GM23338 (cell line): ENCODE measurements around the gene ZNF562. TPM values are rescaled to one million over a fixed set of nuclear protein-coding genes. Genes with fewer than 3 reads are reported as not detected.
"Not testable (repeated sequence)": the region's sequence is repeated elsewhere in the genome, so short reads cannot be mapped to it uniquely, and the experiment has no call there.

ENCODE experiments used
- ATAC-seq: fragments of 200-7000 bp; cut with Tn5 transposase; 3 replicates; pipeline ENCODE4 v1.9.1; 2020
- DNase-seq: peaks from one replicate; pipeline ENCODE4 v3.0.0-alpha.2; 2015; ENCODE audit warnings: low spot score
- H2AFZ ChIP-seq: fragments of 200-600 bp; sonication (generic); 2 replicates; pipeline ENCODE4 v1.8.0; 2016; ENCODE audit warnings: antibody characterized with exemption, mild to moderate bottlenecking, moderate library complexity
- H3F3A ChIP-seq: fragments of 200-600 bp; sonication (generic); replicated peaks from 2 replicates; pipeline ENCODE4 v1.8.0; 2017; ENCODE audit warnings: antibody characterized with exemption, mixed run types, low read depth
- H3K27ac ChIP-seq: fragments of 200-600 bp; sonication (generic); 2 replicates; pipeline ENCODE4 v1.6.1; 2016; ENCODE audit warnings: low read depth
- H3K27me3 ChIP-seq: fragments of 200-600 bp; sonication (generic); 2 replicates; pipeline ENCODE4 v1.8.0; 2016; ENCODE audit warnings: mild to moderate bottlenecking, mixed run types, moderate library complexity; ENCODE audit not compliant: insufficient read depth
- H3K36me3 ChIP-seq: fragments of 200-600 bp; sonication (generic); 2 replicates; pipeline ENCODE4 v1.8.0; 2016; ENCODE audit warnings: mild to moderate bottlenecking; ENCODE audit not compliant: insufficient read depth
- H3K4me1 ChIP-seq: fragments of 200-600 bp; sonication (generic); 2 replicates; pipeline ENCODE4 v1.8.0; 2016; ENCODE audit warnings: mild to moderate bottlenecking, moderate library complexity; ENCODE audit not compliant: insufficient read depth
- H3K4me2 ChIP-seq: fragments of 200-600 bp; sonication (generic); 2 replicates; pipeline ENCODE4 v1.7.1; 2017; ENCODE audit warnings: mixed run types
- H3K4me3 ChIP-seq: fragments of 200-600 bp; sonication (generic); 2 replicates; pipeline ENCODE4 v1.6.1; 2016; ENCODE audit warnings: mixed run types
- H3K79me2 ChIP-seq: fragments of 200-600 bp; sonication (generic); replicated peaks from 2 replicates; pipeline ENCODE4 v1.8.0; 2017; ENCODE audit warnings: mild to moderate bottlenecking; ENCODE audit not compliant: insufficient read depth
- H3K9me2 ChIP-seq: fragments of 200-600 bp; sonication (generic); 2 replicates; pipeline ENCODE4 v1.8.0; 2017; ENCODE audit not compliant: insufficient read depth
- H4K20me1 ChIP-seq: fragments of 200-600 bp; sonication (generic); replicated peaks from 2 replicates; pipeline ENCODE4 v1.8.0; 2017; ENCODE audit warnings: mild to moderate bottlenecking; ENCODE audit not compliant: insufficient read depth
- H3K27ac Mint-ChIP-seq: 2 replicates; pipeline ENCODE4 v1.8.0; 2020; ENCODE audit warnings: inconsistent platforms, mild to moderate bottlenecking, moderate library complexity, mixed read lengths
- H3K27me3 Mint-ChIP-seq: 3 replicates; pipeline ENCODE4 v1.8.0; 2022; ENCODE audit warnings: low read depth, mild to moderate bottlenecking, moderate library complexity, mixed read lengths, inconsistent platforms; ENCODE audit not compliant: insufficient read depth, poor library complexity
- H3K36me3 Mint-ChIP-seq: 3 replicates; pipeline ENCODE4 v1.8.0; 2021; ENCODE audit warnings: low read depth, mild to moderate bottlenecking, inconsistent platforms, moderate library complexity, mixed read lengths
- H3K4me1 Mint-ChIP-seq: 3 replicates; pipeline ENCODE4 v1.8.0; 2020; ENCODE audit warnings: mild to moderate bottlenecking, inconsistent platforms, mixed read lengths
- H3K4me3 Mint-ChIP-seq: 3 replicates; pipeline ENCODE4 v1.8.0; 2021; ENCODE audit warnings: moderate library complexity, mild to moderate bottlenecking, inconsistent platforms, mixed read lengths
- H3K9me3 Mint-ChIP-seq: 3 replicates; pipeline ENCODE4 v1.8.0; 2020; ENCODE audit warnings: moderate library complexity, mild to moderate bottlenecking, inconsistent platforms, mixed read lengths
- CREB1 ChIP-seq: fragments of 250-450 bp; sonication (Bioruptor Pico); IDR thresholded peaks from 2 replicates; pipeline ENCODE4 v1.5.0; 2020; ENCODE audit warnings: low read depth, mild to moderate bottlenecking, moderate library complexity
- JUNB ChIP-seq: IDR thresholded peaks from one replicate; pipeline ENCODE4 v1.6.1; 2016; ENCODE audit warnings: antibody characterized with exemption; ENCODE audit not compliant: unreplicated experiment
- NANOG ChIP-seq: IDR thresholded peaks from 2 replicates; pipeline ENCODE4 v1.6.1; 2016; ENCODE audit warnings: antibody characterized with exemption, borderline replicate concordance
- STAT1 ChIP-seq: IDR thresholded peaks from one replicate; pipeline ENCODE4 v1.6.1; 2016; ENCODE audit warnings: antibody characterized with exemption; ENCODE audit not compliant: unreplicated experiment
- ZNF114 ChIP-seq: fragments of 250-450 bp; sonication (Bioruptor Pico); IDR thresholded peaks from 2 replicates; pipeline ENCODE4 v1.5.0; 2020; ENCODE audit warnings: mild to moderate bottlenecking, moderate library complexity
- ZNF331 ChIP-seq: fragments of 250-450 bp; sonication (Bioruptor Pico); IDR thresholded peaks from 2 replicates; pipeline ENCODE4 v1.5.0; 2020; ENCODE audit warnings: low read depth, mild to moderate bottlenecking, moderate library complexity
- ZNF462 ChIP-seq: fragments of 250-450 bp; sonication (Bioruptor Pico); IDR thresholded peaks from 2 replicates; pipeline ENCODE4 v1.5.0; 2020; ENCODE audit warnings: mild to moderate bottlenecking, moderate library complexity
- polyA plus RNA-seq: library from polyadenylated mRNA; unstranded; fragments of >200 nt; fragmentation: Nextera tagmentation; extraction: Ambion mirVana; gene quantifications from 2 replicates; pipeline ENCODE4 v1.2.1, GENCODE V29; 2016
- total RNA-seq: library from RNA; depleted of rRNA; stranded (reverse); fragments of >200 nt; shearing (Covaris generic); gene quantifications from 2 replicates; pipeline ENCODE4 v1.2.3, GENCODE V29; 2014

ZNF562 gene
- total and polyA plus RNA-seq, 2 experiments from 2014 or later = 15.6 to 68.8 TPM

GRCh38 chr19:9700229-9700981, 25.5 kb upstream of the ZNF562 start (continued):
- no peak for TF ChIP-seq ZNF462
- no peak for TF ChIP-seq STAT1
- TF ChIP-seq ZNF114 (CRISPR knock-in tag) = no peak
- no peak for TF ChIP-seq ZNF331 (CRISPR knock-in tag)
- TF ChIP-seq NANOG = no peak
- TF ChIP-seq JUNB = no peak
- no peak for TF ChIP-seq CREB1

DNA sequence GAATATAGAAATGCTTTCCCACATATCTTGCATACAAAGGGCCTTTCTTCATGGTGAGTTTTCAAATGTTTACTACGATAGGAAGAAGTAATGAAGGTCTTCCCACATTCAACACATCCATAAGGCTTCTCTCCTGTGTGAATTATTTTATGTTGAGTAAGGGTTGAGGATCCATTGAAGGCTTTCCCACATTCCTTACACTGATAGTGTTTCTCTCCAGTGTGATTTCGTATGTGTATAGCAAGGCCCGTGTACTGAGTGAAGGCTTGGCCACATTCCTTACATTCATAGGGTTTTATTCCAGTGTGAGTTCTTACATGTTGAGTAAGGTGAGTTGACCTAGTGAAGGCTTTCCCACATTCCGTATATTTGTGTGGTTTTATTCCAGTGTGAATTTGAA, 15.4 kb upstream of the ZNF562 start:
- not testable (repeated sequence) for H3K27me3 ChIP-seq, H3K79me2 ChIP-seq, H3K27me3 Mint-ChIP-seq, H3K27ac Mint-ChIP-seq, H3F3A ChIP-seq, ATAC-seq, H3K9me2 ChIP-seq, H3K4me1 Mint-ChIP-seq, H3K4me1 ChIP-seq, DNase-seq, H2AFZ ChIP-seq, H3K4me3 ChIP-seq, H3K36me3 ChIP-seq, H4K20me1 ChIP-seq, H3K27ac ChIP-seq, H3K4me3 Mint-ChIP-seq, H3K4me2 ChIP-seq
- Mint-ChIP-seq H3K36me3 (peaks cover 33% of the 10 kb centered on the region), H3K9me3 (peaks cover 43% of the 10 kb centered on the region)

DNA sequence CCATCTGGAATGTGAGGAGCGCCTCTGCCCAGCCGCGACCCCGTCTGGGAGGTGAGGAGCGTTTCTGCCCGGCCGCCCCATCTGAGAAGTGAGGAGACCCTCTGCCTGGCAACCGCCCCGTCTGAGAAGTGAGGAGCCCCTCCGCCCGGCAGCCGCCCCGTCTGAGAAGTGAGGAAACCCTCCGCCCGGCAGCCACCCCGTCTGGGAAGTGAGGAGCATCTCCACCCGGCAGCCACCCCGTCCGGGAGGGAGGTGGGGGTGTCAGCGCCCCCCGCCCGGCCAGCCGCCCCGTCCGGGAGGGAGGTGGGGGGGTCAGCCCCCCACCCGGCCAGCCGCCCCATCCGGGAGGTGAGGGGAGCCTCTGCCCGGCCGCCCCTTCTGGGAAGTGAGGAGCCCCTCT, 5.1 kb upstream of the ZNF562 start:
- not testable (repeated sequence) for H3K27me3 Mint-ChIP-seq, H3K4me3 Mint-ChIP-seq, H3K36me3 ChIP-seq, H3K4me3 ChIP-seq, H3K27me3 ChIP-seq, H3K4me1 ChIP-seq, H4K20me1 ChIP-seq, H3K27ac Mint-ChIP-seq, H3K27ac ChIP-seq, H3K4me1 Mint-ChIP-seq, H3K9me2 ChIP-seq, ATAC-seq, H3K79me2 ChIP-seq, H2AFZ ChIP-seq, DNase-seq, H3F3A ChIP-seq, H3K4me2 ChIP-seq
- Mint-ChIP-seq H3K9me3 (peaks cover 37% of the 10 kb centered on the region), H3K36me3 (peaks cover 19% of the 10 kb centered on the region)

DNA sequence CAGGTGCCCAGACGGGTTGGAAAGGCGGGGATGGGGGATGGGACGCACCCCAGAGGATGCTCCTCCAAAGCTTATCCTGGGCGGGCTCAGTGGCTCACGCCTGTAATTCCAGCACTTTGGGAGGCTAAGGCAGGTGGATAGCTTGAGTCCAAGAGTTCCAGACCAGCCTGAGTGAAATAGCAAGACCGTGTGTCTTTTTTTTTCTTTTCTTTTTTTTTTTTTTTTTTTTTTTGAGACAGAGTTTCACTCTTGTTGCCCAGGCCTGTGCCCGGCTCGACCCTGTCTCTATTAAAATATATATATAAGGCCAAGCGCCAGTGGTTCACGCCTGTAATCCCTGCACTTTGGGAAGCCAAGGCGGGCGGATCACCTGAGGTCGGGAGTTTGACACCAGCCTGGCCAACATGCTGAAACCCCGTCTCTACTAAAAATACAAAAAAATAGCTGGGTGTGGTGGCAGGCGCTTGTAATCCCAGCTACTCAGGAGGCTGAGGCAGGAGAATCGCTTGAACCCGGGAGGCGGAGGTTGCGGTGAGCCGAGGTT, 530 bp upstream of the ZNF562 start:
- Histone ChIP-seq H3K36me3 (peaks cover 16% of the 10 kb centered on the region), H3K79me2 (peaks cover 42% of the 10 kb centered on the region), H4K20me1 (peaks cover 14% of the 10 kb centered on the region), H3F3A (peaks cover 11% of the 10 kb centered on the region), H3K27ac (peak overlapping the region; percentile 100), H3K4me3 (peak overlapping the region; percentile 93), H3K4me1 (peaks cover 19% of the 10 kb centered on the region), H3K4me2 (peak overlapping the region; percentile 85)
- DNase-seq (peak; percentile 89), ATAC-seq (peak; percentile 92)
- H3K9me3 Mint-ChIP-seq = peaks cover 61% of the 10 kb centered on the region
- peaks cover 58% of the 10 kb centered on the region for H3K36me3 Mint-ChIP-seq
- not testable (repeated sequence) for H2AFZ ChIP-seq, H3K27me3 ChIP-seq, H3K9me2 ChIP-seq, H3K4me1 Mint-ChIP-seq
- H3K27me3 Mint-ChIP-seq = peaks cover 21% of the 10 kb centered on the region
- H3K4me3 Mint-ChIP-seq = peak overlapping the region; percentile 82
- H3K27ac Mint-ChIP-seq = peak overlapping the region; percentile 100
